ENCODE measurements around the gene PTGIS. TPM values are rescaled to one million over a fixed set of nuclear protein-coding genes. Genes with fewer than 3 reads are reported as not detected.
A peak's percentile ranks its signal among the peaks of the same experiment; 100 is the strongest.

Gene PTGIS
- total RNA-seq, 4 donors from 2014 or later: 75.3 to 169 (median 137) TPM

- Histone ChIP-seq H3K27ac (peak overlapping the region in 3 of 4 donors; percentile 41 to 55 (median 43)), H3K9me3 (no peaks in the 10 kb centered on the region), H3K27me3 (no peaks in the 10 kb centered on the region), H3K4me1 (peaks cover 0 to 9% (median 0%) of the 10 kb centered on the region in 3 donors), H3K36me3 (peaks cover 0 to 80% of the 10 kb centered on the region in 2 donors), H3K4me3 (no peak overlapping the region)
- WGBS, 2 donors (ENCODE audit: low coverage in 1 of 2): 7 to 31% methylated on average over 6 to 14 of the region's 18 CpGs
- peak; percentile 62 for ATAC-seq
- TF ChIP-seq POLR2AphosphoS5 (IDR thresholded peaks at IDR 0.05): peak; percentile 29
- TF ChIP-seq CTCF (IDR thresholded peaks at IDR 0.05): peak; percentile 58 to 98 (median 86)
- TF ChIP-seq EP300 (IDR thresholded peaks at IDR 0.05): no peak
These were observed 26.0 kb downstream of the PTGIS start for GRCh38 chr20:49541733-49542513.

GRCh38 chr20:49540687-49541435 is 27.1 kb downstream of the PTGIS start:
- H3K4me1 ChIP-seq: peaks cover 0 to 9% (median 0%) of the 10 kb centered on the region in 3 donors
- no peak overlapping the region for H3K4me3 ChIP-seq
- peaks cover 0 to 80% of the 10 kb centered on the region in 2 donors for H3K36me3 ChIP-seq
- no peak for ATAC-seq
- WGBS, 2 donors (ENCODE audit: low coverage in 1 of 2): 82 to 87% methylated on average over 5 to 9 of the region's 15 CpGs
- no peak overlapping the region for H3K27ac ChIP-seq
- TF ChIP-seq POLR2A (IDR thresholded peaks at IDR 0.05) (no peak), POLR2AphosphoS5 (IDR thresholded peaks at IDR 0.05) (no peak), EP300 (IDR thresholded peaks at IDR 0.05) (no peak), CTCF (IDR thresholded peaks at IDR 0.05) (no peak)
- no peaks in the 10 kb centered on the region for H3K9me3 ChIP-seq
- no peaks in the 10 kb centered on the region for H3K27me3 ChIP-seq

DNA sequence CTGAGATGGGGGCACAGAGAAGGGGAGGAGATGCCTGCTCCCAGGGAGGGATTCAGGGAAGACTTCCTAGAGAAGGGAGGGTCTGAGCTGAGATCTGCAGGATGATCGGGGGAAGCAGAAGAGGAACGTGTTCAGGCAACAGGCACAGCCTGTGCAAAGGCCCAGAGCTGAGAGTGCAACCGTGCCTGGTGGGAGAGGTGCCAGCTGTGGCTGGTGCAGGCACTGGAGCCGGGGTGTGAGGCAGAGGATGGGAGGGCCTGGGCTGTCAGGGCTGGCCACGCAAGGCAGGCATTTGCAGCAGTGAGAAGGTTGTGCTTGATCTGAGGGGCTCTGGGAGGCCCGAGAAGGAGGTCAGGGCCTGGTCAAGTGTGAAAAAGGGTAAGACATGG is 27.7 kb downstream of the PTGIS start:
- H3K4me3 ChIP-seq: no peak overlapping the region
- WGBS, 2 donors (ENCODE audit: low coverage in 1 of 2): 77 to 87% methylated on average over 2 to 6 of the region's 6 CpGs
- no peak overlapping the region for H3K27ac ChIP-seq
- no peaks in the 10 kb centered on the region for H3K27me3 ChIP-seq
- no peaks in the 10 kb centered on the region for H3K9me3 ChIP-seq
- ATAC-seq: no peak
- H3K4me1 ChIP-seq: peaks cover 0 to 9% (median 0%) of the 10 kb centered on the region in 3 donors
- H3K36me3 ChIP-seq: peaks cover 0 to 80% of the 10 kb centered on the region in 2 donors
- TF ChIP-seq CTCF (IDR thresholded peaks at IDR 0.05) (no peak), EP300 (IDR thresholded peaks at IDR 0.05) (no peak), POLR2A (IDR thresholded peaks at IDR 0.05) (no peak), POLR2AphosphoS5 (IDR thresholded peaks at IDR 0.05) (no peak)

DNA sequence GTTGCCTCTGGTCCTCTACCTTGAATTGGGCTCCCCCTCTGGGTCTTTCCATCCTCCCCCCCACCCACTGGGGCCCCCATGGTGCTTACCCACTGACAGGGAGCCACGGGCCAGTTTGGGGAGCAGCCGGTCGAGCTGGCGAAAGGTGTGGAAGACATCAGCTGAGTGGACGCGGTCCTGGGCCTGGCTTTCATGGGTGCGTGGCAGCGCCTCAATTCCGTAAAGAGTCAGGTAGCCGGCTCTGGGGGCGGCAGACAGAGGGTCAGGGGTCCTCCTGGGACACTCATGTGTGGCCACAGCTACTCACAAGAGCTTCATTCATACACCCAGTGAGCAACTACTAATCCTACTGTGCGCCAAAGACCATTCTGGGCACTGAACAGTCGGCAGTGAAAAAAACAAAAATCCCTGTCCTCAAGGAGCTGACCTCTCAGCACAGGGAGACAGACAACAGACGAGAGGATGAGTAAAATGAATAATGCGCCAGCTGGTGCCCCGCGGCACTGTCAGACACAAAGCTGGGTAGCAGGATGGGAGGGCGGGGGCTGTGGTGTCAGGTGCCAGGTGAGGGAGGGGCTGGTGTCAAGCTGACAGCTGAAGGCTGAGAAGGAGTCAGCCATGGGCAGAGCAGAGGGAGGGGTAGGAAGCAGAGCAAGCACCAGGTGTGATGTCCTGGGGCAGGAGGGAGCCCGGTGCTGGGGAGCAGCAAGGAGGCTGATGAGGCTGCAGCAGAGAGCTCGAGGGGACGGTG is 28.3 kb downstream of the PTGIS start:
- TF ChIP-seq CTCF (IDR thresholded peaks at IDR 0.05) (no peak), POLR2A (IDR thresholded peaks at IDR 0.05) (no peak), EP300 (IDR thresholded peaks at IDR 0.05) (no peak), POLR2AphosphoS5 (IDR thresholded peaks at IDR 0.05) (no peak)
- peaks cover 0 to 9% (median 0%) of the 10 kb centered on the region in 3 donors for H3K4me1 ChIP-seq
- 85 to 86% methylated on average over 8 to 9 of the region's 21 CpGs for WGBS, 2 donors (ENCODE audit: low coverage in 1 of 2)
- no peak for ATAC-seq
- no peak overlapping the region for H3K27ac ChIP-seq
- no peaks in the 10 kb centered on the region for H3K27me3 ChIP-seq
- peaks cover 0 to 81% of the 10 kb centered on the region in 2 donors for H3K36me3 ChIP-seq
- H3K4me3 ChIP-seq: no peak overlapping the region
- H3K9me3 ChIP-seq: no peaks in the 10 kb centered on the region

All from gastroesophageal sphincter (tissue), 4 donors.